GM21360 (cell line): ENCODE results near the gene LTBP3.
"Not testable (repeated sequence)": the region's sequence is repeated elsewhere in the genome, so short reads cannot be mapped to it uniquely, and the experiment has no call there.

ENCODE experiments used
- ATAC-seq: cut with Tn5 transposase; IDR thresholded peaks from one replicate; pipeline ENCODE4 v1.9.1; 2021; ENCODE audit warnings: mild to moderate bottlenecking, moderate library complexity; ENCODE audit not compliant: unreplicated experiment

Gene LTBP3

GRCh38 chr11:65518941-65519549, 39.1 kb downstream of the LTBP3 start:
- ATAC-seq = not testable (repeated sequence)

- ATAC-seq = no peak
These were observed 41.8 kb downstream of the LTBP3 start for GRCh38 chr11:65516135-65516968.

- not testable (repeated sequence) for ATAC-seq
These were observed 45.8 kb downstream of the LTBP3 start for GRCh38 chr11:65512311-65512710.

- peak; percentile 21 for ATAC-seq
These were observed 51.2 kb downstream of the LTBP3 start for GRCh38 chr11:65506772-65507505.

GRCh38 chr11:65506290-65506771, 51.8 kb downstream of the LTBP3 start:
- no peak for ATAC-seq

- no peak for ATAC-seq
These were observed 52.5 kb downstream of the LTBP3 start for GRCh38 chr11:65505466-65506289.

- ATAC-seq = no peak
These were observed 53.3 kb downstream of the LTBP3 start for GRCh38 chr11:65504674-65505465.

- ATAC-seq = no peak
These were observed 54.0 kb downstream of the LTBP3 start for GRCh38 chr11:65503949-65504673.

GRCh38 chr11:65503368-65503948, 54.7 kb downstream of the LTBP3 start:
- no peak for ATAC-seq

- ATAC-seq = no peak
These were observed 55.4 kb downstream of the LTBP3 start for GRCh38 chr11:65502555-65503367.

GRCh38 chr11:65502274-65502554, 55.9 kb downstream of the LTBP3 start:
- no peak for ATAC-seq

GRCh38 chr11:65501472-65502273, 56.5 kb downstream of the LTBP3 start:
- no peak for ATAC-seq

GRCh38 chr11:65501186-65501471, 57.0 kb downstream of the LTBP3 start:
- no peak for ATAC-seq

GRCh38 chr11:65500387-65501185, 57.6 kb downstream of the LTBP3 start:
- ATAC-seq = no peak

GRCh38 chr11:65499713-65500386, 58.3 kb downstream of the LTBP3 start:
- no peak for ATAC-seq

GRCh38 chr11:65498977-65499712, 59.0 kb downstream of the LTBP3 start, which contains the start of gene MALAT1:
Gene MALAT1 (plus strand): TSS chr11:65499045.
- peak; percentile 26 for ATAC-seq
